MCF 10A (cell line): Measurements from ENCODE around the gene DUSP7. TPM values are rescaled to one million over a fixed set of nuclear protein-coding genes. Genes with fewer than 3 reads are reported as not detected.
A peak's percentile ranks its signal among the peaks of the same experiment; 100 is the strongest.

Experiments used
- BruUV-seq: library from RNA; stranded (reverse); fragments of 400-500 nt; replicated peaks from 2 replicates; lab custom pipeline; 2021; lab: Mats Ljungman, UMichigan
- CTCF ChIA-PET: fragments of 300-600 bp; sonication (Branson Sonifier 250); formaldehyde crosslinking; extraction: SDS; loops from one replicate; lab custom pipeline; 2021; ENCODE audit warnings: antibody characterized with exemption, inconsistent platforms; lab: Yijun Ruan, JAX
- POLR2A ChIA-PET: fragments of 300-600, 350-650 bp; sonication (Branson Sonifier 250); formaldehyde crosslinking; extraction: SDS; loops from one replicate; lab custom pipeline; 2020; ENCODE audit warnings: antibody characterized with exemption, inconsistent platforms; lab: Yijun Ruan, JAX
- DNase-seq: peaks from one replicate; pipeline ENCODE4 v3.0.0-alpha.2; 2018; ENCODE audit not compliant: unreplicated experiment
- H3K27ac Mint-ChIP-seq: one replicate; pipeline ENCODE4 v1.8.0; 2022; ENCODE audit warnings: mild to moderate bottlenecking, low read depth, mixed read lengths; ENCODE audit not compliant: unreplicated experiment
- H3K27me3 Mint-ChIP-seq: one replicate; pipeline ENCODE4 v1.8.0; 2022; ENCODE audit warnings: mixed read lengths; ENCODE audit not compliant: insufficient read depth, unreplicated experiment
- H3K36me3 Mint-ChIP-seq: one replicate; pipeline ENCODE4 v1.8.0; 2022; ENCODE audit warnings: mild to moderate bottlenecking, moderate library complexity, mixed read lengths; ENCODE audit not compliant: insufficient read depth, unreplicated experiment
- H3K4me1 Mint-ChIP-seq: one replicate; pipeline ENCODE4 v1.8.0; 2022; ENCODE audit warnings: mixed read lengths; ENCODE audit not compliant: insufficient read depth, unreplicated experiment
- H3K4me3 Mint-ChIP-seq: one replicate; pipeline ENCODE4 v1.8.0; 2022; ENCODE audit warnings: mild to moderate bottlenecking, moderate library complexity, mixed read lengths; ENCODE audit not compliant: unreplicated experiment
- H3K9me3 Mint-ChIP-seq: one replicate; pipeline ENCODE4 v1.8.0; 2022; ENCODE audit warnings: mixed read lengths; ENCODE audit not compliant: unreplicated experiment
- CTCF ChIP-seq: fragments of 200-600 bp; IDR thresholded peaks from one replicate; pipeline ENCODE4 v1.8.0; 2022; ENCODE audit warnings: antibody characterized with exemption, mild to moderate bottlenecking; ENCODE audit not compliant: unreplicated experiment
- intact Hi-C: fragments of 100-400 bp; cut with micrococcal nuclease; formaldehyde crosslinking; loops from 2 replicates; pipeline ENCODE4 v1.14.1; 2022
- total RNA-seq: library from RNA; stranded (reverse); gene quantifications from 2 replicates; pipeline ENCODE4 v1.2.3, GENCODE V29; 2022

The DUSP7 gene
- total RNA-seq, 1 experiment from 2014 or later: 69.1 TPM

DNA sequence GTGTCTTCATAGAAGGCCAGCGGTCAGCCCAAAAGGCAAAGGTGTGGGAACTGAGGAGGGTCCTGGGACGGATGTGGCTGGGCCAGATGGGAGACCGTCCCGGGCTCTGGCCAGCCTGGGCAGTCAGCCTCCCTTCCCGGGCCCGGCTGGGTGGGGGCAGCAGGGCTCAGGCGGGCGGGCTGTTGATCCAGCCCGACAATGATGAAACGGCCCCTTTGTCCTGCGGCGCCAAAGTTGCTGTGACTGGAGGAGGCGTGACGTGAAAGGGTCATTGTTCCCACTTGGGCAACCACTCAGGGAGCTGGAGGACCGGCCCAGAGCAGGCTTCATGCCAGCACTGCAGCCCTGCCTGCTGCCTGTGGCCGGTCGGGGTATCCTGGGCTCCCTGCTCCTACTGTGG, 16.5 kb downstream of the DUSP7 start:
- no peaks in the 10 kb centered on the region for H3K27me3 Mint-ChIP-seq
- no TSS peak for BruUV-seq
- POLR2A ChIA-PET: interaction anchor here (4.3 kb wide), 1 partner anchor 13 kb away, joined by 22 read pairs; no protein-coding TSS in a partner anchor
- H3K4me1 Mint-ChIP-seq: peaks cover 32% of the 10 kb centered on the region
- CTCF ChIA-PET: interaction anchor here (2.6 to 3.6 kb wide), 2 partner anchors 13 to 39 kb away, joined by 15 to 32 read pairs; no protein-coding TSS in a partner anchor
- H3K27ac Mint-ChIP-seq: no peak overlapping the region
- TF ChIP-seq CTCF: no peak
- H3K4me3 Mint-ChIP-seq: no peak overlapping the region
- no peaks in the 10 kb centered on the region for H3K9me3 Mint-ChIP-seq
- no peak for DNase-seq
- intact Hi-C loops: no loop called here
- no peaks in the 10 kb centered on the region for H3K36me3 Mint-ChIP-seq

GRCh38 chr3:52039426-52039825, 16.9 kb downstream of the DUSP7 start:
- intact Hi-C loops: no loop called here
- Mint-ChIP-seq H3K36me3 (no peaks in the 10 kb centered on the region), H3K27ac (no peak overlapping the region), H3K27me3 (no peaks in the 10 kb centered on the region), H3K9me3 (no peaks in the 10 kb centered on the region), H3K4me1 (peaks cover 31% of the 10 kb centered on the region), H3K4me3 (no peak overlapping the region)
- ChIA-PET POLR2A (interaction anchor here (2.3 to 4.3 kb wide), 2 partner anchors 14 to 18 kb away, joined by 16 to 22 read pairs; partner anchors contain the start of gene DUSP7), CTCF (interaction anchor here (2.6 to 3.6 kb wide), 2 partner anchors 14 to 38 kb away, joined by 15 to 32 read pairs; no protein-coding TSS in a partner anchor)
- TF ChIP-seq CTCF: no peak
- no TSS peak for BruUV-seq
- no peak for DNase-seq

GRCh38 chr3:52038227-52038626, 18.1 kb downstream of the DUSP7 start:
- no peaks in the 10 kb centered on the region for H3K9me3 Mint-ChIP-seq
- no peak overlapping the region for H3K4me3 Mint-ChIP-seq
- H3K4me1 Mint-ChIP-seq: peaks cover 19% of the 10 kb centered on the region
- ChIA-PET POLR2A (interaction anchor here (0.6 to 4.3 kb wide), 7 partner anchors 8 to 101 kb away, joined by 3 to 26 read pairs (median 10); partner anchors contain the start of genes ACY1, DUSP7 and RPL29), CTCF (interaction anchor here (0.5 to 2.6 kb wide), 7 partner anchors 8 to 301 kb away, joined by 3 to 22 read pairs (median 4); no protein-coding TSS in a partner anchor)
- no peak for TF ChIP-seq CTCF
- no peak overlapping the region for H3K27ac Mint-ChIP-seq
- no peaks in the 10 kb centered on the region for H3K27me3 Mint-ChIP-seq
- H3K36me3 Mint-ChIP-seq: no peaks in the 10 kb centered on the region
- no TSS peak for BruUV-seq
- DNase-seq: peak; percentile 75
- intact Hi-C loops: no loop called here

DNA sequence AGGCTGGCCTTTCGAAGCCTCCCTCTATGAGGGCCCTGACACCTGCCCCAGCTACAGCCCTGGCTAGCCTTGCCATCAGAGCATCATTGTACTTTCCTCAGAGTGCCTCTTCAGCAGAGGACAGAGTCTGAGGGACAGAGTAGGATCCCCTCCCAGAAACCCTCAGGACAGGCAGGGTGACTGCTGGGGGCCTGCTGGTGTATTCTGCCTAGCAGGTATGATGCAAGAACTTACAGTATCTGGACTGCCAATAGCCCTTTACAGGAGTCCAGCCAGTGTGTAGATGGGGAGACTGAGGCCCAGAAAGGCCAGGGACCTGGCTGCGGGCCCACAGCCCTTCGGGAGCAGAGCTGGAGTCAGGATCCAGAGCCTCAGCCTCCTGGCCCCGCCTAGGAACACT, 19.1 kb downstream of the DUSP7 start:
- H3K27me3 Mint-ChIP-seq: no peaks in the 10 kb centered on the region

More for the DNA sequence above, 19.1 kb downstream of the DUSP7 start:
- TF ChIP-seq CTCF: no peak
- Mint-ChIP-seq H3K36me3 (no peaks in the 10 kb centered on the region), H3K27ac (peak overlapping the region; percentile 51), H3K4me3 (no peak overlapping the region), H3K4me1 (peaks cover 15% of the 10 kb centered on the region), H3K9me3 (no peaks in the 10 kb centered on the region)
- no TSS peak for BruUV-seq
- ChIA-PET CTCF (interaction anchor here (0.6 to 2.4 kb wide), 8 partner anchors 16 to 302 kb away, joined by 3 to 22 read pairs (median 4); no protein-coding TSS in a partner anchor), POLR2A (interaction anchor here (0.5 to 4.3 kb wide), 6 partner anchors 9 to 248 kb away, joined by 3 to 26 read pairs (median 13); partner anchors contain the start of genes DUSP7 and RPL29)
- intact Hi-C loops: no loop called here
- no peak for DNase-seq
